Osteoblast (primary cell): ENCODE results near the gene RASA3. TPM values are rescaled to one million over a fixed set of nuclear protein-coding genes. Genes with fewer than 3 reads are reported as not detected.

ENCODE experiments used
- DNase-seq: peaks from one replicate; pipeline ENCODE4 v3.0.0; 2011; ENCODE audit warnings: low spot score, mixed read lengths; ENCODE audit not compliant: insufficient read length; ENCODE audit errors: missing footprints
- H2AFZ ChIP-seq: 2 replicates; pipeline ENCODE4 v1.6.0; 2011; ENCODE audit warnings: mild to moderate bottlenecking, low read length
- H3K27ac ChIP-seq: 2 replicates; pipeline ENCODE4 v1.5.1; 2011; ENCODE audit warnings: mild to moderate bottlenecking, low read depth, low read length, moderate library complexity
- H3K27me3 ChIP-seq: 2 replicates; pipeline ENCODE4 v1.6.0; 2012; ENCODE audit warnings: mild to moderate bottlenecking, control low read depth, inconsistent platforms, low read length, moderate library complexity; ENCODE audit not compliant: insufficient read depth
- H3K36me3 ChIP-seq: 2 replicates; pipeline ENCODE4 v1.5.1; 2011; ENCODE audit warnings: mild to moderate bottlenecking, low read length, control low read depth, moderate library complexity; ENCODE audit not compliant: insufficient read depth
- H3K4me1 ChIP-seq: 2 replicates; pipeline ENCODE4 v1.5.1; 2011; ENCODE audit warnings: mild to moderate bottlenecking, low read length, control low read depth, moderate library complexity; ENCODE audit not compliant: insufficient read depth
- H3K4me2 ChIP-seq: 2 replicates; pipeline ENCODE4 v1.6.0; 2011; ENCODE audit warnings: mild to moderate bottlenecking, low read length; ENCODE audit not compliant: insufficient read depth
- H3K4me3 ChIP-seq: fragments of 200-600 bp; sonication (generic); 3 replicates; pipeline ENCODE4 v1.5.1; 2012; ENCODE audit warnings: mild to moderate bottlenecking, low read length, inconsistent platforms; ENCODE audit not compliant: insufficient read depth
- H3K79me2 ChIP-seq: 2 replicates; pipeline ENCODE4 v1.6.0; 2012; ENCODE audit warnings: mild to moderate bottlenecking, low read length, control low read depth, inconsistent platforms; ENCODE audit not compliant: insufficient read depth
- H3K9me3 ChIP-seq: 2 replicates; pipeline ENCODE4 v1.5.1; 2011; ENCODE audit warnings: low read depth, low read length, control low read depth
- H4K20me1 ChIP-seq: 2 replicates; pipeline ENCODE4 v1.6.0; 2012; ENCODE audit warnings: mild to moderate bottlenecking, low read length, control low read depth; ENCODE audit not compliant: insufficient read depth
- CTCF ChIP-seq: IDR thresholded peaks from 2 replicates; pipeline ENCODE4 v1.5.1; 2011; ENCODE audit warnings: mild to moderate bottlenecking, low read depth, low read length, moderate library complexity; ENCODE audit errors: extremely low read depth
- total RNA-seq: library from RNA; depleted of rRNA; stranded (reverse); fragments of >200 nt; gene quantifications from 2 replicates; pipeline ENCODE4 v1.2.3, GENCODE V29; 2012

The RASA3 gene
- total RNA-seq, 1 donor = 41.3 TPM

GRCh38 chr13:113982296-113982661 lies 150.1 kb downstream of the RASA3 start:
- peaks cover 43% of the 10 kb centered on the region for H3K36me3 ChIP-seq
- H3K4me2 ChIP-seq = no peak overlapping the region
- peaks cover under 1% of the 10 kb centered on the region for H3K79me2 ChIP-seq
- no peak for DNase-seq
- no peaks in the 10 kb centered on the region for H3K27me3 ChIP-seq
- no peak overlapping the region for H3K4me3 ChIP-seq
- H3K27ac ChIP-seq = no peak overlapping the region
- peaks cover 14% of the 10 kb centered on the region for H4K20me1 ChIP-seq
- H3K9me3 ChIP-seq = no peaks in the 10 kb centered on the region
- peaks cover 3% of the 10 kb centered on the region for H3K4me1 ChIP-seq
- no peak overlapping the region for H2AFZ ChIP-seq
- no peak for TF ChIP-seq CTCF

- H3K4me3 ChIP-seq = no peak overlapping the region
- no peak for TF ChIP-seq CTCF
- H3K79me2 ChIP-seq = peaks cover 3% of the 10 kb centered on the region
Measured at GRCh38 chr13:113981611-113982295, 150.7 kb downstream of the RASA3 start.

GRCh38 chr13:113981194-113981605 lies 151.2 kb downstream of the RASA3 start:
- no peak for DNase-seq
- Histone ChIP-seq H3K4me3 (no peak overlapping the region), H2AFZ (no peak overlapping the region), H3K4me2 (no peak overlapping the region), H4K20me1 (peaks cover 16% of the 10 kb centered on the region), H3K27ac (no peak overlapping the region), H3K79me2 (peaks cover 3% of the 10 kb centered on the region), H3K36me3 (peaks cover 43% of the 10 kb centered on the region), H3K4me1 (peaks cover 12% of the 10 kb centered on the region), H3K9me3 (no peaks in the 10 kb centered on the region), H3K27me3 (no peaks in the 10 kb centered on the region)
- TF ChIP-seq CTCF = no peak

More at GRCh38 chr13:113981611-113982295, 150.7 kb downstream of the RASA3 start:
- no peak overlapping the region for H3K4me2 ChIP-seq
- H3K27ac ChIP-seq = no peak overlapping the region
- H3K9me3 ChIP-seq = no peaks in the 10 kb centered on the region
- peaks cover 43% of the 10 kb centered on the region for H3K36me3 ChIP-seq
- H3K4me1 ChIP-seq = peaks cover 8% of the 10 kb centered on the region
- peaks cover 16% of the 10 kb centered on the region for H4K20me1 ChIP-seq
- H3K27me3 ChIP-seq = no peaks in the 10 kb centered on the region
- no peak overlapping the region for H2AFZ ChIP-seq
- no peak for DNase-seq

GRCh38 chr13:113980489-113981064 lies 151.8 kb downstream of the RASA3 start:
- Histone ChIP-seq H3K4me1 (peaks cover 12% of the 10 kb centered on the region), H3K27me3 (no peaks in the 10 kb centered on the region), H3K9me3 (no peaks in the 10 kb centered on the region), H3K79me2 (peaks cover 3% of the 10 kb centered on the region), H2AFZ (no peak overlapping the region), H3K4me2 (no peak overlapping the region), H3K36me3 (peaks cover 46% of the 10 kb centered on the region), H4K20me1 (peaks cover 16% of the 10 kb centered on the region), H3K4me3 (no peak overlapping the region), H3K27ac (no peak overlapping the region)
- TF ChIP-seq CTCF = no peak
- DNase-seq = no peak
